CD14-positive monocyte (primary cell): ENCODE results near the gene MAN1C1. TPM values are rescaled to one million over a fixed set of nuclear protein-coding genes. Genes with fewer than 3 reads are reported as not detected.
A peak's percentile ranks its signal among the peaks of the same experiment; 100 is the strongest.

Experiments used
- DNase-seq, 3 donors: peaks; one replicate each; pipeline ENCODE4 v3.0.0-alpha.2; 2011 to 2022
- H2AFZ ChIP-seq: 2 replicates; pipeline ENCODE4 v1.6.0; 2012; ENCODE audit warnings: mild to moderate bottlenecking, low read depth, low read length, inconsistent platforms; ENCODE audit not compliant: insufficient read depth, poor library complexity, severe bottlenecking
- H3K27ac ChIP-seq, 2 donors: 1 replicate in 1 of 2; 2 replicates in 1 of 2; pipeline ENCODE4 v1.5.1; 2012 to 2013; ENCODE audit warnings: low read length in 2 of 2, control low read depth in 1 of 2, inconsistent platforms in 1 of 2, low read depth in 1 of 2, mild to moderate bottlenecking in 1 of 2
- H3K27me3 ChIP-seq, 2 donors: one replicate each; pipeline versions ENCODE4 v1.6.0 to v1.6.1; 2011 to 2013; ENCODE audit warnings: low read length in 2 of 2; ENCODE audit not compliant: control insufficient read depth in 2 of 2, insufficient read depth in 2 of 2
- H3K36me3 ChIP-seq, 2 donors: replicated peaks in 1 of 2; 1 replicate in 1 of 2; 2 replicates in 1 of 2; pipeline versions ENCODE4 v1.5.1 to v1.6.1; 2012 to 2013; ENCODE audit warnings: low read length in 2 of 2, control low read depth in 1 of 2, inconsistent platforms in 1 of 2, mild to moderate bottlenecking in 1 of 2; ENCODE audit not compliant: insufficient read depth in 2 of 2, control insufficient read depth in 1 of 2
- H3K4me1 ChIP-seq, 2 donors: 1 replicate in 1 of 2; 2 replicates in 1 of 2; pipeline versions ENCODE4 v1.5.1 to v1.6.1; 2012 to 2013; ENCODE audit warnings: low read length in 2 of 2, control low read depth in 1 of 2, inconsistent platforms in 1 of 2, mild to moderate bottlenecking in 1 of 2, moderate library complexity in 1 of 2; ENCODE audit not compliant: insufficient read depth in 2 of 2, control insufficient read depth in 1 of 2
- H3K4me2 ChIP-seq: replicated peaks from 2 replicates; pipeline ENCODE3; 2012; ENCODE audit warnings: low read length, moderate library complexity, mild to moderate bottlenecking; ENCODE audit not compliant: poor library complexity, severe bottlenecking; ENCODE audit errors: extremely low read depth
- H3K4me3 ChIP-seq, 3 experiments: fragments of 200-600 bp in 1 of 3; sonication (generic) in 1 of 3; replicated peaks in 1 of 3; 1 replicate in 2 of 3; 2 replicates in 1 of 3; pipeline ENCODE4 v1.5.1; 2011 to 2013; ENCODE audit warnings: low read length in 3 of 3, mild to moderate bottlenecking in 3 of 3, control low read depth in 2 of 3, low read depth in 2 of 3, inconsistent platforms in 1 of 3, moderate library complexity in 1 of 3
- H3K79me2 ChIP-seq: 2 replicates; pipeline ENCODE4 v1.6.0; 2012; ENCODE audit warnings: mild to moderate bottlenecking, control low read depth, inconsistent platforms, low read length, moderate library complexity; ENCODE audit not compliant: insufficient read depth
- H3K9ac ChIP-seq: 2 replicates; pipeline ENCODE4 v1.6.0; 2017; ENCODE audit warnings: low read length, mild to moderate bottlenecking; ENCODE audit not compliant: insufficient read depth, poor library complexity, severe bottlenecking
- H3K9me3 ChIP-seq, 2 donors: replicated peaks in 1 of 2; 1 replicate in 1 of 2; 2 replicates in 1 of 2; pipeline versions ENCODE4 v1.5.1 to v1.6.1; 2012 to 2013; ENCODE audit warnings: low read length in 2 of 2, control low read depth in 1 of 2; ENCODE audit not compliant: control insufficient read depth in 1 of 2, insufficient read depth in 1 of 2
- H4K20me1 ChIP-seq: 2 replicates; pipeline ENCODE4 v1.6.0; 2012; ENCODE audit warnings: mild to moderate bottlenecking, low read length, control low read depth, moderate library complexity; ENCODE audit not compliant: insufficient read depth
- H3K27ac Mint-ChIP-seq, 7 donors: one replicate each; pipeline ENCODE4 v1.8.0; 2020; ENCODE audit warnings: mild to moderate bottlenecking in 7 of 7, mixed read lengths in 7 of 7, moderate library complexity in 6 of 7, inconsistent platforms in 2 of 7
- H3K27me3 Mint-ChIP-seq, 3 donors: one replicate each; pipeline ENCODE4 v1.8.0; 2021 to 2022; ENCODE audit warnings: low read depth in 3 of 3, mild to moderate bottlenecking in 3 of 3, mixed read lengths in 3 of 3, moderate library complexity in 3 of 3, inconsistent platforms in 1 of 3
- H3K36me3 Mint-ChIP-seq, 2 donors: one replicate each; pipeline ENCODE4 v1.8.0; 2020; ENCODE audit warnings: mixed read lengths in 2 of 2, inconsistent platforms in 1 of 2, mild to moderate bottlenecking in 1 of 2
- H3K4me1 Mint-ChIP-seq: one replicate; pipeline ENCODE4 v1.8.0; 2020; ENCODE audit warnings: mild to moderate bottlenecking, mixed read lengths
- H3K4me3 Mint-ChIP-seq, 2 donors: one replicate each; pipeline ENCODE4 v1.8.0; 2020; ENCODE audit warnings: mild to moderate bottlenecking in 2 of 2, mixed read lengths in 2 of 2, moderate library complexity in 1 of 2
- H3K9me3 Mint-ChIP-seq, 7 donors: one replicate each; pipeline ENCODE4 v1.8.0; 2020 to 2022; ENCODE audit warnings: mixed read lengths in 7 of 7, mild to moderate bottlenecking in 6 of 7, moderate library complexity in 6 of 7, inconsistent platforms in 2 of 7
- CTCF ChIP-seq: fragments of 200-600 bp; IDR thresholded peaks from one replicate; pipeline ENCODE4 v1.8.0; 2022; ENCODE audit warnings: antibody characterized with exemption, mild to moderate bottlenecking
- WGBS: methylation state at CpG from one replicate; pipeline ENCODE4 v1.1.5; 2013; ENCODE audit warnings: missing lambda C conversion rate; ENCODE audit not compliant: insufficient coverage; 5-methylcytosine and 5-hydroxymethylcytosine counted together
- intact Hi-C, 2 donors: fragments of 100-400 bp; cut with micrococcal nuclease; formaldehyde crosslinking; loops; one replicate each; pipeline versions ENCODE4 v1.15.0 to v1.15.1; 2023
- polyA plus RNA-seq, 3 donors: library from polyadenylated mRNA; depleted of rRNA in 1 of 3; unstranded in 2 of 3; stranded (reverse) in 1 of 3; fragments of 300-500 nt in 2 of 3; fragments of >200 nt in 1 of 3; fragmentation: Illumina TruSeq in 2 of 3; gene quantifications; 1 replicate in 2 of 3; 2 replicates in 1 of 3; pipeline ENCODE4 v1.2.3, GENCODE V29; 2012 to 2021

MAN1C1 gene
- polyA plus RNA-seq, 3 donors, result 1.2 to 7.2 (median 1.7) TPM

GRCh38 chr1:25772692-25773245, 156.2 kb downstream of the MAN1C1 start:
- 96% methylated on average over 4 of the region's 5 CpGs for WGBS
- H3K4me1 Mint-ChIP-seq, result peaks cover 25% of the 10 kb centered on the region
- Histone ChIP-seq H2AFZ (no peak overlapping the region), H3K4me1 (no peaks in the 10 kb centered on the region), H3K27ac (no peak overlapping the region), H3K36me3 (peaks cover 9 to 23% of the 10 kb centered on the region in 2 donors), H3K79me2 (no peaks in the 10 kb centered on the region), H4K20me1 (no peaks in the 10 kb centered on the region), H3K9ac (no peak overlapping the region), H3K27me3 (no peaks in the 10 kb centered on the region), H3K9me3 (no peaks in the 10 kb centered on the region), H3K4me2 (no peak overlapping the region), H3K4me3 (no peak overlapping the region)
- no peak overlapping the region for H3K4me3 Mint-ChIP-seq
- intact Hi-C loops, result no loop called here
- peaks cover 0 to 2% (median 0%) of the 10 kb centered on the region in 7 donors for H3K9me3 Mint-ChIP-seq
- TF ChIP-seq CTCF, result no peak
- H3K27ac Mint-ChIP-seq, result peak overlapping the region in 1 of 7 donors; percentile 72
- H3K27me3 Mint-ChIP-seq, result peaks cover 3 to 25% (median 9%) of the 10 kb centered on the region in 3 donors
- peaks cover 44 to 47% of the 10 kb centered on the region in 2 donors for H3K36me3 Mint-ChIP-seq
- no peak for DNase-seq

- Histone ChIP-seq H2AFZ (no peak overlapping the region), H3K4me2 (no peak overlapping the region), H3K4me1 (no peaks in the 10 kb centered on the region), H3K27me3 (no peaks in the 10 kb centered on the region), H3K4me3 (no peak overlapping the region), H3K27ac (no peak overlapping the region), H3K9ac (no peak overlapping the region), H4K20me1 (no peaks in the 10 kb centered on the region), H3K79me2 (no peaks in the 10 kb centered on the region), H3K9me3 (no peaks in the 10 kb centered on the region), H3K36me3 (peaks cover 14 to 21% of the 10 kb centered on the region in 2 donors)
- intact Hi-C loops, result no loop called here
- Mint-ChIP-seq H3K9me3 (peaks cover 0 to 2% (median 0%) of the 10 kb centered on the region in 7 donors), H3K27me3 (peaks cover 3 to 25% (median 9%) of the 10 kb centered on the region in 3 donors), H3K27ac (no peak overlapping the region), H3K4me3 (no peak overlapping the region), H3K36me3 (peaks cover 51 to 54% of the 10 kb centered on the region in 2 donors), H3K4me1 (peaks cover 25% of the 10 kb centered on the region)
- 100% methylated on average over 3 of the region's 4 CpGs for WGBS
- TF ChIP-seq CTCF, result no peak
- no peak for DNase-seq
These were observed 157.0 kb downstream of the MAN1C1 start for GRCh38 chr1:25773441-25774125.
